GM10266 (cell line): ENCODE measurements around the gene FBXL5.

ENCODE experiments used
- DNase-seq: peaks from one replicate; pipeline ENCODE4 v3.0.0; 2012; ENCODE audit errors: extremely low spot score
- TF ChIP-seq, protein P1 (sequence below): IDR thresholded peaks from 2 replicates; pipeline ENCODE4 v1.5.1; 2012; ENCODE audit warnings: mild to moderate bottlenecking, low read depth; ENCODE audit not compliant: control insufficient read depth, insufficient read depth; ENCODE audit errors: missing control alignments

FBXL5 gene

DNA sequence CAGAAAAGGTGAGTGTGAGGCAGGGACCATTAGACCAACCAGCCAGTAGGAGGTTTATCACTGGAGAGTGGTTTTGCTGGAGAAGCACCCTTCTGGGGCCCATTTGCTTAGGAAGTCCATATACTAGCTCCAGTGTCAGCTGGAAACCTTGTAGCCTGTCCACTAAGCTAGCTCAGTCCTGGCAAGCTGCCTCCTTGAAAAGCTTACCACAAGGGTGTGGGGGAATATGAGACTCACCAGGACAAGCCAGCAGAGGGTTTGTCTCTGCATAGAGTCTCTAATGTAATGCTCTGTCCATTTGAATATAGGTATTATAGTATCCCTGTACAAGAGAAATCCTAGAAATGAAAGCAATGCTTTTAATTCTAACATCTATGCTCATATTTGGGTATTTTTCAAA, 86.3 kb downstream of the FBXL5 start:
- DNase-seq: no peak
- TF ChIP-seq, protein P1, sequence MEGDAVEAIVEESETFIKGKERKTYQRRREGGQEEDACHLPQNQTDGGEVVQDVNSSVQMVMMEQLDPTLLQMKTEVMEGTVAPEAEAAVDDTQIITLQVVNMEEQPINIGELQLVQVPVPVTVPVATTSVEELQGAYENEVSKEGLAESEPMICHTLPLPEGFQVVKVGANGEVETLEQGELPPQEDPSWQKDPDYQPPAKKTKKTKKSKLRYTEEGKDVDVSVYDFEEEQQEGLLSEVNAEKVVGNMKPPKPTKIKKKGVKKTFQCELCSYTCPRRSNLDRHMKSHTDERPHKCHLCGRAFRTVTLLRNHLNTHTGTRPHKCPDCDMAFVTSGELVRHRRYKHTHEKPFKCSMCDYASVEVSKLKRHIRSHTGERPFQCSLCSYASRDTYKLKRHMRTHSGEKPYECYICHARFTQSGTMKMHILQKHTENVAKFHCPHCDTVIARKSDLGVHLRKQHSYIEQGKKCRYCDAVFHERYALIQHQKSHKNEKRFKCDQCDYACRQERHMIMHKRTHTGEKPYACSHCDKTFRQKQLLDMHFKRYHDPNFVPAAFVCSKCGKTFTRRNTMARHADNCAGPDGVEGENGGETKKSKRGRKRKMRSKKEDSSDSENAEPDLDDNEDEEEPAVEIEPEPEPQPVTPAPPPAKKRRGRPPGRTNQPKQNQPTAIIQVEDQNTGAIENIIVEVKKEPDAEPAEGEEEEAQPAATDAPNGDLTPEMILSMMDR: no peak

DNA sequence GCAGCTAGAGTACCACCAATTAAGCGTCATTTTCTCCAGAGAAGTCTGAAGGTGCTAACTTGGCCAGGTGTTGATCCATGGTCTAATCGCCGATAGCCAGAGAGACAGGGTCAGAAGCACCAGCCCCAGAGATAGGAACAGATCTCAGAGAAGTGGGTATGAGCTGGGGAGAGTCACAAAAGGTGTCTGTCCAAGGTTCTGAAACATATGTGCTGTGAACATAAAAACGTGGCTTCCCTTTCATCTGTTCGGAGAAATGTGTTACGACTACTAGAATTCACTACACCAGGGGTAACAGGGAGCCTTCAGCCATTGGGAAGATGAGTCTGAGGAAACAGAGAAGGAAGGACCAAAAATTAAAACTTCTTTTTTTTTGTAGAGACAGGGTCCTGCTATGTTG, 91.3 kb downstream of the FBXL5 start:
- no peak for DNase-seq
- TF ChIP-seq, protein P1: no peak

DNA sequence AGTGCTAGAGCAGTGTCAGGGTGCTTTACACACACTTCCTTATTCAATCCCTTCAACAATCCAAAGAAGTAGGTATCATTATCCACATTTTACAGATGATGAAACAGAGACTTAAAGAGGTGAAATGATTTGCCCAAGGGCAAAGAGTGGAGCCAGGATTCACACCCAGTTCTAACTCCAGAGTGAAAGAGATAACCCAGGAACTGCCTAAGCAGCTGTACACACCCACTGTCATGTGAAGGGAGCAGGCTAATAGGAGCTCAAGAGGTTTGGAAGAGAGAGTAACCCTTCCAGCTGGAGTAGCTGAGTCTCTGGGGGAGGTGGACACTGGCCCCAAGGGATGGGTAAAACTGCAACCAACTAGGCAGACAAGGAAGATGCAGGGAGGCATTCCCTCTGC, 92.5 kb downstream of the FBXL5 start:
- TF ChIP-seq, protein P1: no peak
- no peak for DNase-seq

DNA sequence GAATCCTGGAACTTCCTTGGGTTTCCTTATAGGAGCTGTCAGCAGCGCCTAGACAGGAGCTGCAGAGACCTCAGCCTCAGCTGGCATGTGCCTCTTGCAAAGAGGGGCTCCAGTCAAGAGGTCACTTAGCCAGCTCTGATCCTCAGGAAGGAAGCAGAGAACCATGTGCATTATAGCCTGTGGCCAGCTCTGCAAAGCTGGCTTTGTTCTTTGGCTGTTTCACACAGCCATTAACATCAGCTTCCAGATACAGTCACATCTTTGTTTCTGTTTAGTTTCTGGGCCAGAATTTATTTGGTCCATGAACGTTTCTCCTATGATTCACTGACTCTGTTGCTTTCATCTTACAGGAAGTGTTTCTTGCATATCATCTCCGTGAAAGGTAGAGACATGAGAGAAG, 93.0 kb downstream of the FBXL5 start:
- TF ChIP-seq, protein P1: no peak
- no peak for DNase-seq

DNA sequence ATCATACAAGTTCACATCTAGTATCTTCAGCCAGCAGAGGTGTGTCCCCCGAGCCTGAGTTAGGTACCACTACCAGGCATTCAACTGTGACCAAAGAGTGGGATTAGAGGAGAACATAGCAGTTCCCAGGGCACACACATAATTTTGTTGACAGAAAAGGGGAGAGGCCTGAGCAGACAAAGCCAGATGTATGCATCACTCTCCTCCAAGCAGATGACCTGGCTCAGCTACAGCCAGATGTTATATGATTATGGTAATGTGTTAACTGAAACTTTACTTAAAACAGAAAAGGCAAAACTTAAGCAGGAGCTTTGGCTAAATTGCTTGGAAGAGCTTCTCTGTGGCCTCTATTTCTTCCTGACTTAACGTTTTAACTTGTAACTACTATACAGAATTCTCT, 96.6 kb downstream of the FBXL5 start:
- TF ChIP-seq, protein P1: no peak
- no peak for DNase-seq

DNA sequence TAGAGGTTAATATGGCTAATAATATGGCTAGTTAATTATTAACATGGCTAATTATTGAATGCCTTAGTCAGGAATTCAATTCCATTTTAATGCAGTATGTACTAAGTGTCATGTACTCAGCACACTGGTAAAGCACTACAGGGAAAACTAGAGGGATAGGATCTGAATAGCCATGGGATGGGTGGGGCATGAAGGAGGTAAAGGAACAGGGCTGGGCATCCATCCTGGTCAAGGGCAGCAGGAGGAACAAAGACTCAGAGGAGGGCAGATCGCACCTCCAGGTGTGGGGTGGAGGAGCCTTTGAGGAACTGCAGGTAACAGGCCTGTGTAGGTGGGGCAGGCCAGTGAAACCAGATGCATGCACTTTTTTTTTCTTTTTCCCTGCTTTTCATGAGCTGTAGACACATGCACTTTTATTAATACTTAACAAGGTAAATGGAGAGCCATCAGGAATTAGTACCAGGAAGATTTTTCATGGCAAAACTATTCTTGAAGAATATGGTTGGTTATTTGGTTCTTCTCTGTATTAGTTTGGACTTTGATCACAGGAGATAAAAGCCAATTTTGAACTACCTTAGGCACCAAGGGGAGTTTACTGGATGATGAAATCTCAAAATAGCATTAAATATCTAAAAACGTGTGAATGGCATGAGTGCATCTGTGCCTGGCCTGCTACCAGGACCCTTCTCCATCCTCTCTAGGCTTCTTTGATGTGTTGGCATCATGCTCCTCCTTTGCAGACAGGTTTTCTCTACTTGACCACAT, 97.2 kb downstream of the FBXL5 start:
- TF ChIP-seq, protein P1: no peak
- no peak for DNase-seq

DNA sequence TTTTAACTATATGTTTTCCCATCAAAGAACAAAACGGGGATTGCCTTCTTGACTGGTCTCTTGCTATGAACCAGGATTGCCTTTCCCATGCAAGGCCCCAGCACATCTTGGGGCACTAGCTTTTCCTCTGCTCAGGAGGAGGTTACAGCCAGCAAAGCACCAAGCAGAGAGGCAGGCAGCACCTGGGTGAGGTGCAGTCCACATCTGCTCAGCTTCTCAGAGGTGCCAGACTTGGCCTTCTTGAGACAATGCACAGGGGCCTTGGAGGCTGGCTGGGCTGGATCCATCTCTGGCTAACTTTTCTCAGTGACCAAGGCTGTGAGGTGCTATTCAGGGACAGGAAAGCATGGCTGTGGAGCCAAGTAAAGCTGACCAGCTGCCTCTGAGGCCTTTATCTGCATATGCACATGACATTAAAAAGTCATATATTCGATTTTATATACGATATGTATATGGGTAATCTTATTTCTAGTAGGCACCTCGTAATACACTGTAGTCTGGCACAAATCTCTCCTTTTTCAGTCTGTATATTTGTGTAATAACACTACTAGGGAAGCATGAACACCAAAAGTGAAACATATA, 98.6 kb downstream of the FBXL5 start:
- no peak for DNase-seq
- TF ChIP-seq, protein P1: no peak
